ENCODE measurements around the gene LRIG2.

LRIG2 gene

DNA sequence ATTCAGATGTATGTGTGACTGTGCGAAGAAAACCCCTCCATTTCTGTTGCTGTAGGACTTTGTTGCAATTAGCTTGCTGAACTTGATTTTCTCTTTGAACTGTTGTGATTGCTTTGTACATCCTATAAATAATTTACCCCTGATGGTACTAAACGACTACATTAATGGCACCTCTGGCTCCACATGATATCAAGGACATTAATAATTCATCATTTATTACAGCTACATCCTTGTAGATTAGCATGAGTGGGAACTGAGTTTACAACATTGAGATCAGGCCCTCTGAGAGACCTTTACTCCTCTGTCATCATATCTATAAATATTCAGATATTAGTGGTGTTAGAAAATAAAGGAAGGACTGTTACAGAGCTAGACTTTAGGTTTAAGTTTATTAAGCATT, 13.5 kb downstream of the LRIG2 start:
- Histone ChIP-seq H3K4me2 (ENCODE audit: low read depth, low read length, poor library complexity, severe bottlenecking) (no peak overlapping the region), H2AFZ (ENCODE audit: low read length) (no peak overlapping the region), H3F3A (ENCODE audit: low read depth) (no peaks in the 10 kb centered on the region), H3K36me3 (ENCODE audit: insufficient read depth, low read length) (no peaks in the 10 kb centered on the region), H3K4me3 (ENCODE audit: low read length, poor library complexity, severe bottlenecking) (no peak overlapping the region), H3K9ac (ENCODE audit: low read depth, low read length, poor library complexity, severe bottlenecking) (no peak overlapping the region), H3K4me1 (ENCODE audit: insufficient read depth, low read length, poor library complexity, severe bottlenecking) (no peaks in the 10 kb centered on the region), H3K9me2 (replicated peaks; ENCODE audit: low read depth, low read length) (no peaks in the 10 kb centered on the region), H3K9me3 (ENCODE audit: insufficient read depth, low read depth, low read length) (no peaks in the 10 kb centered on the region), H3K79me2 (ENCODE audit: insufficient read depth, low read length) (0 out of 2 replicates have a peak, but pooled peaks cover 12% of the 10 kb centered on the region), H3K27me3 (ENCODE audit: insufficient read depth, low read length, poor library complexity, severe bottlenecking) (no peaks in the 10 kb centered on the region), H4K20me1 (ENCODE audit: insufficient read depth, low read length, poor library complexity, severe bottlenecking) (peaks cover 14% of the 10 kb centered on the region)
- no peak for TF ChIP-seq EZH2phosphoT487 (IDR thresholded peaks at IDR 0.05; ENCODE audit: borderline replicate concordance)
- TF ChIP-seq, protein P1, sequence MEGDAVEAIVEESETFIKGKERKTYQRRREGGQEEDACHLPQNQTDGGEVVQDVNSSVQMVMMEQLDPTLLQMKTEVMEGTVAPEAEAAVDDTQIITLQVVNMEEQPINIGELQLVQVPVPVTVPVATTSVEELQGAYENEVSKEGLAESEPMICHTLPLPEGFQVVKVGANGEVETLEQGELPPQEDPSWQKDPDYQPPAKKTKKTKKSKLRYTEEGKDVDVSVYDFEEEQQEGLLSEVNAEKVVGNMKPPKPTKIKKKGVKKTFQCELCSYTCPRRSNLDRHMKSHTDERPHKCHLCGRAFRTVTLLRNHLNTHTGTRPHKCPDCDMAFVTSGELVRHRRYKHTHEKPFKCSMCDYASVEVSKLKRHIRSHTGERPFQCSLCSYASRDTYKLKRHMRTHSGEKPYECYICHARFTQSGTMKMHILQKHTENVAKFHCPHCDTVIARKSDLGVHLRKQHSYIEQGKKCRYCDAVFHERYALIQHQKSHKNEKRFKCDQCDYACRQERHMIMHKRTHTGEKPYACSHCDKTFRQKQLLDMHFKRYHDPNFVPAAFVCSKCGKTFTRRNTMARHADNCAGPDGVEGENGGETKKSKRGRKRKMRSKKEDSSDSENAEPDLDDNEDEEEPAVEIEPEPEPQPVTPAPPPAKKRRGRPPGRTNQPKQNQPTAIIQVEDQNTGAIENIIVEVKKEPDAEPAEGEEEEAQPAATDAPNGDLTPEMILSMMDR (conservative IDR thresholded peaks at IDR 0.05; ENCODE audit: low read length) = no peak

DNA sequence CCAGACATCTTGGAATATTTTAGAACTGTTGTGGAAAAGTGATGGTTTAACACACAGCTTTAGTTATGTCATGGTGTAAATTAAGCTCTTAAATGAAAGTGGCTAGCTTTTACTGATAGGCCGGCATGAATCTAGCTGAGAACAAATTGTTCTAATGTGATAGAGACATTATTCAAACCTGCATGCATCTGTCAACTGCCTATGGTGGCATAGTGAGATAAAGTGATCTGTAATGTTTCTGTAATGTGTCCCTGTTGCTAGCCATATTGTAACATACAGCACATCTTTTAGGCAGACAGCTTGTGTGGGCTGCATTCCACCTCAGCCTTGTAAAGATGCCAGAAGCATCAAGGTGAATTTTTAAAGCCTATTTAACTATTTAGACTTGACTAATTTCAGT, 16.0 kb downstream of the LRIG2 start:
- H2AFZ ChIP-seq (ENCODE audit: low read length) = no peak overlapping the region
- H3K27me3 ChIP-seq (ENCODE audit: insufficient read depth, low read length, poor library complexity, severe bottlenecking) = no peaks in the 10 kb centered on the region
- TF ChIP-seq EZH2phosphoT487 (IDR thresholded peaks at IDR 0.05; ENCODE audit: borderline replicate concordance) = no peak
- TF ChIP-seq, protein P1 (conservative IDR thresholded peaks at IDR 0.05; ENCODE audit: low read length) = no peak
- no peak overlapping the region for H3K4me3 ChIP-seq (ENCODE audit: low read length, poor library complexity, severe bottlenecking)
- peaks cover 18% of the 10 kb centered on the region for H4K20me1 ChIP-seq (ENCODE audit: insufficient read depth, low read length, poor library complexity, severe bottlenecking)
- H3K9me3 ChIP-seq (ENCODE audit: insufficient read depth, low read depth, low read length) = no peaks in the 10 kb centered on the region
- H3F3A ChIP-seq (ENCODE audit: low read depth) = no peaks in the 10 kb centered on the region
- no peak overlapping the region for H3K9ac ChIP-seq (ENCODE audit: low read depth, low read length, poor library complexity, severe bottlenecking)
- H3K36me3 ChIP-seq (ENCODE audit: insufficient read depth, low read length) = 0 out of 2 replicates have a peak, but pooled peaks cover 8% of the 10 kb centered on the region
- H3K79me2 ChIP-seq (ENCODE audit: insufficient read depth, low read length) = 0 out of 2 replicates have a peak, but pooled peaks cover 12% of the 10 kb centered on the region
- no peak overlapping the region for H3K4me2 ChIP-seq (ENCODE audit: low read depth, low read length, poor library complexity, severe bottlenecking)
- H3K9me2 ChIP-seq (replicated peaks; ENCODE audit: low read depth, low read length) = no peaks in the 10 kb centered on the region
- no peaks in the 10 kb centered on the region for H3K4me1 ChIP-seq (ENCODE audit: insufficient read depth, low read length, poor library complexity, severe bottlenecking)

DNA sequence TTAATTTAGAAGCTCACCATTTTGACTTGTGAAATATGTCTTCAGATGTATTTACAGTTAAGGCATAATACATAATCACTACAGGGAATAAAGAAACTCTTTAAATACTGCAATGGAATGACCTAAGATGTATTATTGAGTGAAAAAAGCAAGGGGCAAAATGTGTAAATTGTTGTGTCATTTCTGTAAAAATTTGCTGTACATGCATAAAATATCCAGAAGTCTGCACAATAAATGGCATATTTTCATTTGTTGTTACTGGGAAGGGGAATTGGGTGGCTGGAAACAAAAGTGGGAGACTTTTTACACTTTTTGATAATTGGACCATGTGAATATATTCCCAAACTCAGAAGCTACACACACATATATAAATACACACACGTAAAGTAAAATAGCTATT, 17.1 kb downstream of the LRIG2 start:
- no peak overlapping the region for H3K4me2 ChIP-seq (ENCODE audit: low read depth, low read length, poor library complexity, severe bottlenecking)
- no peak overlapping the region for H2AFZ ChIP-seq (ENCODE audit: low read length)
- no peak overlapping the region for H3K4me3 ChIP-seq (ENCODE audit: low read length, poor library complexity, severe bottlenecking)
- no peak overlapping the region for H3K9ac ChIP-seq (ENCODE audit: low read depth, low read length, poor library complexity, severe bottlenecking)
- H3K4me1 ChIP-seq (ENCODE audit: insufficient read depth, low read length, poor library complexity, severe bottlenecking) = no peaks in the 10 kb centered on the region
- H4K20me1 ChIP-seq (ENCODE audit: insufficient read depth, low read length, poor library complexity, severe bottlenecking) = peaks cover 18% of the 10 kb centered on the region
- H3K9me2 ChIP-seq (replicated peaks; ENCODE audit: low read depth, low read length) = no peaks in the 10 kb centered on the region
- peaks cover 16% of the 10 kb centered on the region; the same call in 1 of the 2 replicates for H3K36me3 ChIP-seq (ENCODE audit: insufficient read depth, low read length)
- no peak for TF ChIP-seq EZH2phosphoT487 (IDR thresholded peaks at IDR 0.05; ENCODE audit: borderline replicate concordance)
- TF ChIP-seq, protein P1 (conservative IDR thresholded peaks at IDR 0.05; ENCODE audit: low read length) = no peak
- no peaks in the 10 kb centered on the region for H3F3A ChIP-seq (ENCODE audit: low read depth)
- 0 out of 2 replicates have a peak, but pooled peaks cover 10% of the 10 kb centered on the region for H3K79me2 ChIP-seq (ENCODE audit: insufficient read depth, low read length)
- H3K27me3 ChIP-seq (ENCODE audit: insufficient read depth, low read length, poor library complexity, severe bottlenecking) = no peaks in the 10 kb centered on the region
- H3K9me3 ChIP-seq (ENCODE audit: insufficient read depth, low read depth, low read length) = no peaks in the 10 kb centered on the region

Measured in Loucy (cell line).